ENCODE measurements around the gene APOC1.

- TF ChIP-seq YY1 (IDR thresholded peaks at IDR 0.05; ENCODE audit: insufficient read depth, insufficient read length) (no peak), ZNF274 (IDR thresholded peaks at IDR 0.05; ENCODE audit: low read depth, low read length) (no peak), SUZ12 (IDR thresholded peaks at IDR 0.05; ENCODE audit: extremely low read depth, insufficient read depth, insufficient read length) (no peak)
These were observed 8.8 kb upstream of the APOC1 start, which contains the start of gene APOE for GRCh38 chr19:44905437-44906160.
